GM12872 (cell line): ENCODE measurements around the gene SUCNR1.

ENCODE experiments used
- TF ChIP-seq, protein P1 (sequence below): IDR thresholded peaks from 3 replicates; pipeline ENCODE4 v1.5.1; 2011; ENCODE audit warnings: low read depth, mild to moderate bottlenecking, low read length, moderate library complexity; ENCODE audit not compliant: insufficient read depth

SUCNR1 gene

DNA sequence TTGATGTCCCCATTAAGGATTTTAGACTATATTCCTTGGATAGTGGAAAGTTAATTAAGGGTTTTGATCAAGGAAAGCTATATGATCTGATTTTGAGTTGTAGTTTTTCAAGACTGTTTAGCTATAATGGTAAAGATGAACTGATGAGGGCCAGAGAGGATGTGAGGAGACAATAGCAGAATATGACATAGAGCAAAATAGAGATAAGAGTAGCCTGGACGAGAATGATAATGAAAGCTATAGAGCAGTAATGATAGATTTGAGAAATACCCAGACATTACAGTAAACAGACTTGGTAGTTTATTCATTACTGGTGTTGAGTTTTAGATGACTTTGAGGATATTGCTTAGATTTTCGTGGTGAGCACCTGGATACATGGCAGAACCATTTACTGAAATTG is 3.8 kb downstream of the SUCNR1 start:
- TF ChIP-seq, protein P1, sequence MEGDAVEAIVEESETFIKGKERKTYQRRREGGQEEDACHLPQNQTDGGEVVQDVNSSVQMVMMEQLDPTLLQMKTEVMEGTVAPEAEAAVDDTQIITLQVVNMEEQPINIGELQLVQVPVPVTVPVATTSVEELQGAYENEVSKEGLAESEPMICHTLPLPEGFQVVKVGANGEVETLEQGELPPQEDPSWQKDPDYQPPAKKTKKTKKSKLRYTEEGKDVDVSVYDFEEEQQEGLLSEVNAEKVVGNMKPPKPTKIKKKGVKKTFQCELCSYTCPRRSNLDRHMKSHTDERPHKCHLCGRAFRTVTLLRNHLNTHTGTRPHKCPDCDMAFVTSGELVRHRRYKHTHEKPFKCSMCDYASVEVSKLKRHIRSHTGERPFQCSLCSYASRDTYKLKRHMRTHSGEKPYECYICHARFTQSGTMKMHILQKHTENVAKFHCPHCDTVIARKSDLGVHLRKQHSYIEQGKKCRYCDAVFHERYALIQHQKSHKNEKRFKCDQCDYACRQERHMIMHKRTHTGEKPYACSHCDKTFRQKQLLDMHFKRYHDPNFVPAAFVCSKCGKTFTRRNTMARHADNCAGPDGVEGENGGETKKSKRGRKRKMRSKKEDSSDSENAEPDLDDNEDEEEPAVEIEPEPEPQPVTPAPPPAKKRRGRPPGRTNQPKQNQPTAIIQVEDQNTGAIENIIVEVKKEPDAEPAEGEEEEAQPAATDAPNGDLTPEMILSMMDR: no peak

DNA sequence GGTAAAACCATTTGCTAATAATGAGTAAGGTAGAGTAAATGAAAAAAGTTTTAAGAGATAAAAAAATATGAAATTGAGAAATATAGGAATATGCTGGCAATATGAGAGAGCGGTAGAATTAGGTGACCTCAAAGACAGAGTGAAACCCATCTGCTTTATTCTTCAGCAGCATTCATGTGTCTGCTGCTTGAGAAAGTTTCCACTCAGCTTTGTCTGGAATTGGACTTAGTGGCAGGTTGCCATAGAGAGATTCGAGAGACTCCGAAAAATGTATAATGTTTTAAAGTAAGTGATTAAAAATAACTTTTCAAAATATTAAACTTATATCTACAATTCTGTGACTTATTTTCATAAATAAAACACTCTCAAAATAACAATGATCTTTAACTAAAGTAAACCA is 5.0 kb downstream of the SUCNR1 start:
- TF ChIP-seq, protein P1: no peak

DNA sequence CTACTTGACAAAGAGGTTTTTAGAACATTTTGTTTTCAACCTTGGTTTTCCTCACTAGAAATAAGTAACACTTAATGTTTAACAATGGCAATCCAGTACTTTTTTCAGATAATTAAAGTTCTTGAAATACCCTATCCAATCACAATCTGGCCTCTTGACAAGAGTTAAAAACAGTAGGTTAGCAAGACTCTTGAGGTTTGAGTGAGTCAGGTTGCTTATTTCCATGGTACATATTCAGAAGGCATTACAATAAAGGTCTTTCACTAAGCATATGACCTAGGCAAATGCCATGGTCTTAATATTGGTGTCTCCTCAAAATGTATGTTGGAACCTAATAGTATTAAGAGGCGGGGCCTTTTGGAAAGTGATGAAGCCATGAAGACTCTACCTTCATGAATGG is 5.6 kb downstream of the SUCNR1 start:
- TF ChIP-seq, protein P1: no peak

DNA sequence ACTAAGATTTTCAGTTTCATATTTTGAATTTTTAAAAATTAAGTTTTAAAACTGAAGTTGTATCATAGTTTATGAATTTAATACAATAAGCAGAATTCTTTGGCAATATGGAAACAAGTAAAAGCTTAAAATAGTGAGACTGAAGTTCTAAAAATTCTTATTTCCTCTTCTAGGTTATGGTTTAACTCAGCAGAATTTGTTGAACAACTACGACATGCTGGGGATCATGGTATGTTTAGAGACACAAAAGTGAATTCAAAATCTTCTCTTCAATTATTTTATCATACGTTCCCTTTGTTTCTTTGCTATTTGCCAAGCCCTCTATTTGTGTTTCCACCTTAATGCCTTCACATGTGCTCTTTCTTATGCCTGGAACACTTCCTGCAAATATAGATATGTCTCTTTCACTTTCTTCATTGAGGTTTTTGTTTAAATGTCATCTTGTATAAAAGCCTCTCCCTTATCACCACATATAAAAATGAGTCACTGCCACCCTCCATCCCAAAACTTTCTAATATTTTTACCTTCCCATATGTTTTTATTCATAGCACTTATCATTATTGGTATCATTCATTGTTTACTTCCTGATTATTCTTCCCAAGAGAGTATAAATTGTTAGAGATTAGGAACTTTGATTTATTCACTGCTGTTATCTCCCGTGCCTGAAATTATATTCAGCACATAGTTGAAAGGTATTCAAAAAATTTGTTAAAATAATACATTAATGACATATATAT is 6.4 kb downstream of the SUCNR1 start:
- TF ChIP-seq, protein P1: no peak

DNA sequence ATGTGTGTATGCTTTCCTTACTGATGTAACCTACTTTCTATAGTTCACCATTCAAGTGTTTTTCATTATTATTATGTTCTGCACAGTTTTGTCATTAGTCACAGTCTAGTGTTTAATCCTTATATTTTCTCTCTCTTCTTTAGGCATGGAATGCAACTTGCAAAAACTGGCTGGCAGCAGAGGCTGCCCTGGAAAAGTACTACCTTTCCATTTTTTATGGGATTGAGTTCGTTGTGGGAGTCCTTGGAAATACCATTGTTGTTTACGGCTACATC is 6.9 kb downstream of the SUCNR1 start:
- TF ChIP-seq, protein P1: no peak

DNA sequence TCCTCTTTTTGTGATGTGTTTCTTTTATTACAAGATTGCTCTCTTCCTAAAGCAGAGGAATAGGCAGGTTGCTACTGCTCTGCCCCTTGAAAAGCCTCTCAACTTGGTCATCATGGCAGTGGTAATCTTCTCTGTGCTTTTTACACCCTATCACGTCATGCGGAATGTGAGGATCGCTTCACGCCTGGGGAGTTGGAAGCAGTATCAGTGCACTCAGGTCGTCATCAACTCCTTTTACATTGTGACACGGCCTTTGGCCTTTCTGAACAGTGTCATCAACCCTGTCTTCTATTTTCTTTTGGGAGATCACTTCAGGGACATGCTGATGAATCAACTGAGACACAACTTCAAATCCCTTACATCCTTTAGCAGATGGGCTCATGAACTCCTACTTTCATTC is 7.7 kb downstream of the SUCNR1 start:
- TF ChIP-seq, protein P1: no peak

DNA sequence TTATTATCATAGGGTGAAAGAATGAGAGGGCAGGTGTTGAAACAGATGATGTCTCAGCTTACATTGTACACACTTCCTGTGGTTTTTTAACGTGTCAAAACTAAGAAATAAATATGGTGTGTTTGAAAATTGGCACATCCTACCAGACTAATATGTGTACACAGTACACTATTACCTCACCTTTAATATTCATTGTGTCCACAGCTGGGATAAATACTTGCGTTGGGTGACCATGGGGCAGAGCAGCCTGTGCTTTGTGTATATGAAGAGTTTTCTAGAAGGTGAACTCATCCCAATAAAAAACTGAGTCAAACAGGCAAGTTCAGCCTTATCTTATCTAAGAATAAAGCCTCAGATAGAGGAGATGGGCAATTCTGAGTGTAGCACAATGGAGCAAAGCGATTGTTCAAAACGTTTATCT is 17.3 kb downstream of the SUCNR1 start:
- TF ChIP-seq, protein P1: no peak
